WERI-Rb-1 (cell line): ENCODE measurements around the gene UFSP2.

Experiments used
- DNase-seq: peaks from one replicate; pipeline ENCODE4 v3.0.0-alpha.2; 2020
- H3K27ac ChIP-seq: fragments of 250-450 bp; sonication (Bioruptor Pico); 2 replicates; pipeline ENCODE4 v1.5.1; 2020; ENCODE audit warnings: mild to moderate bottlenecking, moderate library complexity
- H3K27me3 ChIP-seq: fragments of 250-450 bp; sonication (Bioruptor Pico); 2 replicates; pipeline ENCODE4 v1.5.1; 2021; ENCODE audit warnings: mild to moderate bottlenecking, low read depth, moderate library complexity; ENCODE audit not compliant: insufficient read depth, severe bottlenecking
- H3K36me3 ChIP-seq: fragments of 250-450 bp; sonication (Bioruptor Pico); 2 replicates; pipeline ENCODE4 v1.5.1; 2020; ENCODE audit warnings: mild to moderate bottlenecking, moderate library complexity
- H3K4me3 ChIP-seq: 2 replicates; pipeline ENCODE4 v1.5.1; 2011; ENCODE audit warnings: low read depth, mild to moderate bottlenecking, control low read depth, low read length
- H3K9me3 ChIP-seq: fragments of 250-450 bp; sonication (Bioruptor Pico); 2 replicates; pipeline ENCODE4 v1.5.1; 2021; ENCODE audit warnings: mild to moderate bottlenecking, moderate library complexity; ENCODE audit not compliant: severe bottlenecking
- TF ChIP-seq, protein P1 (sequence below): IDR thresholded peaks from 2 replicates; pipeline ENCODE4 v1.5.1; 2011; ENCODE audit warnings: low read depth, mild to moderate bottlenecking, control low read depth, inconsistent platforms, low read length

The UFSP2 gene

GRCh38 chr4:185441479-185441878 lies 15.7 kb upstream of the UFSP2 start:
- no peaks in the 10 kb centered on the region for H3K36me3 ChIP-seq
- TF ChIP-seq, protein P1, sequence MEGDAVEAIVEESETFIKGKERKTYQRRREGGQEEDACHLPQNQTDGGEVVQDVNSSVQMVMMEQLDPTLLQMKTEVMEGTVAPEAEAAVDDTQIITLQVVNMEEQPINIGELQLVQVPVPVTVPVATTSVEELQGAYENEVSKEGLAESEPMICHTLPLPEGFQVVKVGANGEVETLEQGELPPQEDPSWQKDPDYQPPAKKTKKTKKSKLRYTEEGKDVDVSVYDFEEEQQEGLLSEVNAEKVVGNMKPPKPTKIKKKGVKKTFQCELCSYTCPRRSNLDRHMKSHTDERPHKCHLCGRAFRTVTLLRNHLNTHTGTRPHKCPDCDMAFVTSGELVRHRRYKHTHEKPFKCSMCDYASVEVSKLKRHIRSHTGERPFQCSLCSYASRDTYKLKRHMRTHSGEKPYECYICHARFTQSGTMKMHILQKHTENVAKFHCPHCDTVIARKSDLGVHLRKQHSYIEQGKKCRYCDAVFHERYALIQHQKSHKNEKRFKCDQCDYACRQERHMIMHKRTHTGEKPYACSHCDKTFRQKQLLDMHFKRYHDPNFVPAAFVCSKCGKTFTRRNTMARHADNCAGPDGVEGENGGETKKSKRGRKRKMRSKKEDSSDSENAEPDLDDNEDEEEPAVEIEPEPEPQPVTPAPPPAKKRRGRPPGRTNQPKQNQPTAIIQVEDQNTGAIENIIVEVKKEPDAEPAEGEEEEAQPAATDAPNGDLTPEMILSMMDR, result no peak
- no peak overlapping the region for H3K4me3 ChIP-seq
- H3K27ac ChIP-seq, result no peak overlapping the region
- no peaks in the 10 kb centered on the region for H3K9me3 ChIP-seq
- H3K27me3 ChIP-seq, result no peaks in the 10 kb centered on the region
- no peak for DNase-seq

DNA sequence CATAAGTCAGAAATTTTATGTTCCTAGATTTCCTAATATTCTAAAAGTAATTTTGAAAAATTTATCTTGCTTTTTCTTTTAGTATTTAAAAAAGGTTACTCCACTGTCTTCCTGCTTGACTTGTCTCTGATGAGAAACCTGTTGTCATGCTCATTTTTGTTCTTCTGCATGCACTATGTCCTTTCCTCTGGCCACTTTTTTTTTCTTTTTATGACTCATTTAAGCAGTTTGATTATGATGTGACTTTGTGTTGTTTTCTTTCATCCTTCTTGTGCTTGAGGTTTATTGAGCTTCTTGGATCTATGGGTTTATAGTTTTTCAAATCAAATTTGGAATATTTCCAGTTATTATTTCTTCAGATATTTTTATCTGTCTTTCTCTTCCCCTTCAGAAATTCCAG lies 12.0 kb upstream of the UFSP2 start:
- H3K9me3 ChIP-seq, result no peaks in the 10 kb centered on the region
- no peaks in the 10 kb centered on the region for H3K36me3 ChIP-seq
- no peak overlapping the region for H3K27ac ChIP-seq
- no peak for DNase-seq
- no peak overlapping the region for H3K4me3 ChIP-seq
- H3K27me3 ChIP-seq, result no peaks in the 10 kb centered on the region
- TF ChIP-seq, protein P1, result no peak

DNA sequence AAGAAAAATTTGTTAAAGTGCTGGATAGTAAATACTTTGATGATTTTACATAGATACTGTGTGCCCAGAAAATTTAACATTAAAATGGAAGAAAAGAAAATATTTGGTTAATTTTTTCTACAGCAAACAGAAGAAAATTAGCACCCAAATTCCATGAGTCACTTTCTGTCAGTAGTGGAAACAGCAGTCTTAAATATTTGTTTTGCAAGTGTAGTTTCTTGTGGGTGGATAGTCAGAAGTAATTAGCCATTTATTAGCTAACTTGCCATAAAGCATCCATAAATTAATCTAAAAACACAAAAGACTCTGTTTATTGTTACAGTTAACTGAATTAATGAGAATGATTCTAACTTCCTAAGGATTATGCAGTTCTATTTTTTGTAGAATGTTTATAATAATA lies 9.7 kb upstream of the UFSP2 start:
- Histone ChIP-seq H3K4me3 (no peak overlapping the region), H3K27me3 (no peaks in the 10 kb centered on the region), H3K9me3 (no peaks in the 10 kb centered on the region), H3K36me3 (no peaks in the 10 kb centered on the region), H3K27ac (no peak overlapping the region)
- TF ChIP-seq, protein P1, result no peak
- DNase-seq, result no peak

GRCh38 chr4:185429660-185430059 lies 3.9 kb upstream of the UFSP2 start:
- H3K9me3 ChIP-seq, result no peaks in the 10 kb centered on the region
- no peak for DNase-seq
- 0 out of 2 replicates have a peak, but pooled peaks cover 6% of the 10 kb centered on the region for H3K36me3 ChIP-seq
- no peak overlapping the region for H3K4me3 ChIP-seq
- no peaks in the 10 kb centered on the region for H3K27me3 ChIP-seq
- no peak overlapping the region for H3K27ac ChIP-seq
- TF ChIP-seq, protein P1, result no peak

GRCh38 chr4:185426960-185427688 lies 1.4 kb upstream of the UFSP2 start:
- Histone ChIP-seq H3K27ac (no peak overlapping the region), H3K9me3 (no peaks in the 10 kb centered on the region), H3K27me3 (no peaks in the 10 kb centered on the region), H3K4me3 (no peak overlapping the region), H3K36me3 (peaks cover 6% of the 10 kb centered on the region)
- DNase-seq, result no peak
- TF ChIP-seq, protein P1, result no peak
